Ovary (tissue), 9 donors: ENCODE data around the gene ZCCHC17. TPM values are rescaled to one million over a fixed set of nuclear protein-coding genes. Genes with fewer than 3 reads are reported as not detected.

Experiments used
- DNase-seq, 5 donors: peaks; one replicate each; pipeline ENCODE4 v3.0.0-alpha.2; 2019 to 2020
- H3K27ac ChIP-seq, 2 donors: fragments of 200-600 bp; one replicate each; pipeline versions ENCODE4 v1.5.1 to v1.8.0; 2019 to 2022
- H3K27me3 ChIP-seq: fragments of 200-600 bp; one replicate; pipeline ENCODE4 v1.8.0; 2022
- H3K36me3 ChIP-seq: fragments of 200-600 bp; sonication (generic); one replicate; pipeline ENCODE4 v1.5.1; 2019
- H3K4me1 ChIP-seq: one replicate; pipeline ENCODE4 v1.8.1; 2013; ENCODE audit warnings: mild to moderate bottlenecking, moderate library complexity; ENCODE audit not compliant: insufficient read depth
- H3K4me3 ChIP-seq: fragments of 200-600 bp; sonication (generic); one replicate; pipeline ENCODE4 v1.5.1; 2017
- H3K9me3 ChIP-seq, 2 donors: fragments of 200-600 bp in 1 of 2; sonication (generic) in 1 of 2; one replicate each; pipeline versions ENCODE4 v1.5.1 to v1.8.1; 2013 to 2019; ENCODE audit warnings: mild to moderate bottlenecking in 1 of 2, moderate library complexity in 1 of 2
- CTCF ChIP-seq, 3 donors: fragments of 450-650 bp in 2 of 3; fragments of 200-600 bp in 1 of 3; IDR thresholded peaks; one replicate each; pipeline versions ENCODE4 v1.5.1 to v1.8.0; 2016 to 2022; ENCODE audit warnings: antibody characterized with exemption in 3 of 3, mild to moderate bottlenecking in 1 of 3
- EP300 ChIP-seq: sonication (generic); formaldehyde crosslinking; IDR thresholded peaks from one replicate; pipeline ENCODE4 v1.6.1; 2017; ENCODE audit warnings: antibody characterized with exemption
- POLR2A ChIP-seq: fragments of 450-650 bp; IDR thresholded peaks from one replicate; pipeline ENCODE4 v1.6.1; 2017; ENCODE audit warnings: antibody characterized with exemption, mild to moderate bottlenecking, moderate library complexity
- WGBS, 3 donors: extraction: QIAGEN DNeasy Blood & Tissue Kit in 1 of 3; methylation state at CpG; one replicate each; pipeline versions ENCODE4 v1.1.5 to v1.1.7; 2013 to 2017; 5-methylcytosine and 5-hydroxymethylcytosine counted together
- intact Hi-C, 4 donors: fragments of 100-400 bp; cut with DNase I; formaldehyde crosslinking; loops; one replicate each; pipeline versions ENCODE4 v1.11.0 to v1.15.1; 2022 to 2023
- polyA plus RNA-seq, 2 donors: library from polyadenylated mRNA; stranded (reverse); fragments of 200-250 nt in 1 of 2; fragments of 350-450 nt in 1 of 2; fragmentation: Illumina TruSeq in 1 of 2; extraction: RNeasy Lipid Tissue Mini Kit (QIAGEN cat#74804) in 1 of 2; gene quantifications; one replicate each; pipeline ENCODE4 v1.2.3, GENCODE V29; 2013 to 2014
- total RNA-seq, 7 donors: library from RNA; depleted of rRNA in 2 of 7; stranded (reverse); fragments of >200 nt in 2 of 7; fragmentation: NEBNext Ultra II Directional in 3 of 7; extraction: Animal tissue kit (Norgen Biotek cat#: 25700) in 3 of 7; gene quantifications; one replicate each; pipeline versions ENCODE4 v1.1.0 to v1.2.4, GENCODE V29; 2016 to 2023
- donor health status: DM: no; HTN: no; CAD: no; lungs with moderate emphysema.
- donor health status: DM: no; HTN: no; CAD: no.
- donor health status: Bipolar disorder and iron deficiency.
- donor health status: DM: yes; HTN: yes; CAD: no.
- donor health status: DM: no; HTN: no; CAD: no.
- donor health status: DM: yes; HTN: yes; CAD: no.

The ZCCHC17 gene
- total and polyA plus RNA-seq, 9 donors: 16.0 to 48.5 (median 23.0) TPM

GRCh38 chr1:31310198-31310597 lies 13.4 kb downstream of the ZCCHC17 start:
- H3K36me3 ChIP-seq: no peaks in the 10 kb centered on the region
- DNase-seq: no peak
- TF ChIP-seq POLR2A: no peak
- no peak for TF ChIP-seq CTCF (IDR thresholded peaks at IDR 0.05)
- no peak for TF ChIP-seq EP300
- intact Hi-C loops: no loop called here
- H3K9me3 ChIP-seq: no peaks in the 10 kb centered on the region
- H3K4me3 ChIP-seq: no peak overlapping the region
- no peaks in the 10 kb centered on the region for H3K27me3 ChIP-seq
- no peaks in the 10 kb centered on the region for H3K4me1 ChIP-seq
- 77 to 81% (median 78%) methylated on average over 4 of the region's 4 CpGs for WGBS, 3 donors
- H3K27ac ChIP-seq: no peak overlapping the region

- no peak overlapping the region for H3K27ac ChIP-seq
- intact Hi-C loops: no loop called here
- H3K4me1 ChIP-seq: no peaks in the 10 kb centered on the region
- no peaks in the 10 kb centered on the region for H3K36me3 ChIP-seq
- DNase-seq: no peak
- no peak overlapping the region for H3K4me3 ChIP-seq
- no peaks in the 10 kb centered on the region for H3K9me3 ChIP-seq
- WGBS, 3 donors: 93 to 97% (median 95%) methylated on average over 3 of the region's 3 CpGs
- TF ChIP-seq POLR2A: no peak
- no peak for TF ChIP-seq EP300
- TF ChIP-seq CTCF (IDR thresholded peaks at IDR 0.05): no peak
- no peaks in the 10 kb centered on the region for H3K27me3 ChIP-seq
Observed at GRCh38 chr1:31315902-31316301, 19.1 kb downstream of the ZCCHC17 start.

- WGBS, 3 donors: 78 to 91% (median 86%) methylated on average over 1 of the region's 1 CpG
- intact Hi-C loops: no loop called here
- no peaks in the 10 kb centered on the region for H3K36me3 ChIP-seq
Observed at GRCh38 chr1:31318146-31318545, 21.3 kb downstream of the ZCCHC17 start.

GRCh38 chr1:31324093-31324492 lies 27.3 kb downstream of the ZCCHC17 start:
- TF ChIP-seq CTCF (IDR thresholded peaks at IDR 0.05) (no peak), EP300 (no peak), POLR2A (no peak)
- H3K9me3 ChIP-seq: no peaks in the 10 kb centered on the region
- 89 to 100% (median 93%) methylated on average over 3 to 4 of the region's 4 CpGs for WGBS, 3 donors
- no peaks in the 10 kb centered on the region for H3K36me3 ChIP-seq
- H3K4me3 ChIP-seq: no peak overlapping the region
- H3K27ac ChIP-seq: no peak overlapping the region
- no peak for DNase-seq
- H3K4me1 ChIP-seq: no peaks in the 10 kb centered on the region
- intact Hi-C loops: no loop called here
- no peaks in the 10 kb centered on the region for H3K27me3 ChIP-seq

More at GRCh38 chr1:31318146-31318545, 21.3 kb downstream of the ZCCHC17 start:
- Histone ChIP-seq H3K27me3 (no peaks in the 10 kb centered on the region), H3K4me3 (no peak overlapping the region), H3K4me1 (no peaks in the 10 kb centered on the region), H3K27ac (no peak overlapping the region), H3K9me3 (no peaks in the 10 kb centered on the region)
- TF ChIP-seq POLR2A: no peak
- TF ChIP-seq CTCF (IDR thresholded peaks at IDR 0.05): no peak
- TF ChIP-seq EP300: no peak
- no peak for DNase-seq
